Upper lobe of left lung (tissue), 4 donors: ENCODE measurements around the gene COG1.

Experiments used
- EP300 ChIP-seq, 4 donors: sonication (generic); formaldehyde crosslinking; IDR thresholded peaks; one replicate each; pipeline ENCODE4 v1.5.1; 2017; ENCODE audit warnings: antibody characterized with exemption in 4 of 4, control low read depth in 2 of 4
- POLR2A ChIP-seq, 4 donors: fragments of 450-650 bp; IDR thresholded peaks; one replicate each; pipeline ENCODE4 v1.5.1; 2016 to 2017; ENCODE audit warnings: antibody characterized with exemption in 4 of 4, mild to moderate bottlenecking in 2 of 4
- POLR2AphosphoS5 ChIP-seq, 2 donors: sonication (generic); formaldehyde crosslinking; IDR thresholded peaks; one replicate each; pipeline ENCODE4 v1.5.1; 2017; ENCODE audit warnings: antibody characterized with exemption in 2 of 2
- TF ChIP-seq, protein P1 (sequence below), 6 experiments: fragments of 450-650 bp in 4 of 6; fragments of 200-600 bp in 2 of 6; sonication (generic) in 2 of 6; IDR thresholded peaks; one replicate each; pipeline ENCODE4 v1.5.1; 2016 to 2019; ENCODE audit warnings: antibody characterized with exemption in 6 of 6

GRCh38 chr17:73230088-73230487 is 37.2 kb downstream of the COG1 start:
- TF ChIP-seq, protein P1, sequence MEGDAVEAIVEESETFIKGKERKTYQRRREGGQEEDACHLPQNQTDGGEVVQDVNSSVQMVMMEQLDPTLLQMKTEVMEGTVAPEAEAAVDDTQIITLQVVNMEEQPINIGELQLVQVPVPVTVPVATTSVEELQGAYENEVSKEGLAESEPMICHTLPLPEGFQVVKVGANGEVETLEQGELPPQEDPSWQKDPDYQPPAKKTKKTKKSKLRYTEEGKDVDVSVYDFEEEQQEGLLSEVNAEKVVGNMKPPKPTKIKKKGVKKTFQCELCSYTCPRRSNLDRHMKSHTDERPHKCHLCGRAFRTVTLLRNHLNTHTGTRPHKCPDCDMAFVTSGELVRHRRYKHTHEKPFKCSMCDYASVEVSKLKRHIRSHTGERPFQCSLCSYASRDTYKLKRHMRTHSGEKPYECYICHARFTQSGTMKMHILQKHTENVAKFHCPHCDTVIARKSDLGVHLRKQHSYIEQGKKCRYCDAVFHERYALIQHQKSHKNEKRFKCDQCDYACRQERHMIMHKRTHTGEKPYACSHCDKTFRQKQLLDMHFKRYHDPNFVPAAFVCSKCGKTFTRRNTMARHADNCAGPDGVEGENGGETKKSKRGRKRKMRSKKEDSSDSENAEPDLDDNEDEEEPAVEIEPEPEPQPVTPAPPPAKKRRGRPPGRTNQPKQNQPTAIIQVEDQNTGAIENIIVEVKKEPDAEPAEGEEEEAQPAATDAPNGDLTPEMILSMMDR (IDR thresholded peaks at IDR 0.05) = no peak
- TF ChIP-seq POLR2A (IDR thresholded peaks at IDR 0.05) (no peak), POLR2AphosphoS5 (IDR thresholded peaks at IDR 0.05) (no peak), EP300 (IDR thresholded peaks at IDR 0.05) (no peak)
